GM18508 (cell line): ENCODE data around the gene PARD3B.

ENCODE experiments used
- ATAC-seq: cut with Tn5 transposase; IDR thresholded peaks from one replicate; pipeline ENCODE4 v1.9.1; 2021; ENCODE audit warnings: moderate number of reproducible peaks; ENCODE audit not compliant: insufficient read depth, unreplicated experiment

Gene PARD3B

GRCh38 chr2:204691911-204692510, 146.7 kb downstream of the PARD3B start:
- no peak for ATAC-seq

- no peak for ATAC-seq
Measured at GRCh38 chr2:204692790-204693189, 147.5 kb downstream of the PARD3B start.

- no peak for ATAC-seq
Measured at GRCh38 chr2:204693262-204693661, 148.0 kb downstream of the PARD3B start.

- no peak for ATAC-seq
Measured at GRCh38 chr2:204695506-204695905, 150.2 kb downstream of the PARD3B start.

- ATAC-seq = no peak
Measured at GRCh38 chr2:204696124-204696523, 150.8 kb downstream of the PARD3B start.

GRCh38 chr2:204705243-204705932, 160.1 kb downstream of the PARD3B start:
- no peak for ATAC-seq

GRCh38 chr2:204706939-204707338, 161.7 kb downstream of the PARD3B start:
- no peak for ATAC-seq

GRCh38 chr2:204713211-204713610, 167.9 kb downstream of the PARD3B start:
- ATAC-seq = no peak

GRCh38 chr2:204715361-204715760, 170.1 kb downstream of the PARD3B start:
- no peak for ATAC-seq

- no peak for ATAC-seq
Measured at GRCh38 chr2:204717591-204717990, 172.3 kb downstream of the PARD3B start.

- ATAC-seq = no peak
Measured at GRCh38 chr2:204718607-204719006, 173.3 kb downstream of the PARD3B start.

GRCh38 chr2:204720874-204721273, 175.6 kb downstream of the PARD3B start:
- no peak for ATAC-seq

GRCh38 chr2:204722207-204722606, 176.9 kb downstream of the PARD3B start:
- ATAC-seq = no peak

- no peak for ATAC-seq
Measured at GRCh38 chr2:204722691-204723090, 177.4 kb downstream of the PARD3B start.

- no peak for ATAC-seq
Measured at GRCh38 chr2:204725693-204726360, 180.6 kb downstream of the PARD3B start.

GRCh38 chr2:204726831-204727230, 181.6 kb downstream of the PARD3B start:
- ATAC-seq = no peak

- no peak for ATAC-seq
Measured at GRCh38 chr2:204727368-204727767, 182.1 kb downstream of the PARD3B start.

- no peak for ATAC-seq
Measured at GRCh38 chr2:204730603-204731002, 185.3 kb downstream of the PARD3B start.

GRCh38 chr2:204732019-204732418, 186.7 kb downstream of the PARD3B start:
- ATAC-seq = no peak

GRCh38 chr2:204737296-204737695, 192.0 kb downstream of the PARD3B start:
- no peak for ATAC-seq

GRCh38 chr2:204738721-204739120, 193.4 kb downstream of the PARD3B start:
- ATAC-seq = no peak
